Fibroblast of pulmonary artery (primary cell): ENCODE results near the gene GAMT.

ENCODE experiments used
- DNase-seq: peaks from one replicate; pipeline ENCODE4 v3.0.0-alpha.2; 2010; ENCODE audit warnings: low read depth
- H3K4me3 ChIP-seq: replicated peaks from 2 replicates; pipeline ENCODE4 v1.5.1; 2011; ENCODE audit warnings: low read depth, mild to moderate bottlenecking, control low read depth, low read length, moderate library complexity
- TF ChIP-seq, protein P1 (sequence below): IDR thresholded peaks from 2 replicates; pipeline ENCODE4 v1.5.1; 2011; ENCODE audit warnings: mild to moderate bottlenecking, control low read depth, low read length, inconsistent platforms; ENCODE audit errors: missing control alignments

GAMT gene

DNA sequence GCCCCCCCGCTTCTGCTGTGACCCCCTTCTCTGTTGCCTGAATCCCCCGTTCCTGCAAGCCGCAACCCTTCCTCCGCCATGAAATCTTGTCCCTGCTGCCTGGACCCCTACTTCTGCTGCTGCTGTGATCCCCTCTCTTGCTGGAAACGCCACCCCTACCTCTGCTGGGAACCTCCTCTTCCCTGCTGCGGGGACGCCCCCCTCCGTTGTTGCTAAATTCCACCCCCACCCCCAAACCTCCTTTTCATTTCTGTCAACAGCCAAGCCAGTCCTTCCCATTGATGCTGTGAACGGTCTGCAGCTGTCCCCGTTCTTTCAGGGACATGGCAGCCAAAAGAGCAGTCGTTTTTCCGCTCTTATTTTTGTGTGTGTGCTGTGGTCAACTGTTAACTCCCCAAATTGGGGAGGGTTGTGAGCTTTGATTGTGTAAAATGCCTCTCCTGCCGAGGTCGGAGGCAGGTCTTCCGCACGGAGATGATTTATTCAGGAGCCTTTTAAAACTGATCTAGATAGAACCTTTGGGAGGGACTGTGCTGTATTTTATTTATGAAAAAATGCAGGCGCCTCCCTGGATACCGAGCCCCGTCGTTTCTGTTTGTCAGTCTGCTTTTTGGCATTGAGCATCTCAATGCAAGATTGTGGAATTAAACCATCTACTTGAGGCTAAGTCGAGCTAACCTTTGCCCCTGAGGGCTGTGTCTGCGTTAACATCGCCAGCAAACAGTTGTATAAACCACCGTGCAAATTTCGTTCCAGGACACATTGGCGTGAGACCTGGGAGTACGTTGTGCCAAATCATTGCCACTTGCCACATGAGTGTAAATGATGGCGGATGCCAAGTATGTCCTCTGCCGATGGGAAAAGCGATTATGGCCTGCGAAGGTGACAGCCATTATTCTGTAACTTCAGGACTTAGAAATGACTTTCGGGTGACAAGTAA is 45.5 kb downstream of the GAMT start:
- TF ChIP-seq, protein P1, sequence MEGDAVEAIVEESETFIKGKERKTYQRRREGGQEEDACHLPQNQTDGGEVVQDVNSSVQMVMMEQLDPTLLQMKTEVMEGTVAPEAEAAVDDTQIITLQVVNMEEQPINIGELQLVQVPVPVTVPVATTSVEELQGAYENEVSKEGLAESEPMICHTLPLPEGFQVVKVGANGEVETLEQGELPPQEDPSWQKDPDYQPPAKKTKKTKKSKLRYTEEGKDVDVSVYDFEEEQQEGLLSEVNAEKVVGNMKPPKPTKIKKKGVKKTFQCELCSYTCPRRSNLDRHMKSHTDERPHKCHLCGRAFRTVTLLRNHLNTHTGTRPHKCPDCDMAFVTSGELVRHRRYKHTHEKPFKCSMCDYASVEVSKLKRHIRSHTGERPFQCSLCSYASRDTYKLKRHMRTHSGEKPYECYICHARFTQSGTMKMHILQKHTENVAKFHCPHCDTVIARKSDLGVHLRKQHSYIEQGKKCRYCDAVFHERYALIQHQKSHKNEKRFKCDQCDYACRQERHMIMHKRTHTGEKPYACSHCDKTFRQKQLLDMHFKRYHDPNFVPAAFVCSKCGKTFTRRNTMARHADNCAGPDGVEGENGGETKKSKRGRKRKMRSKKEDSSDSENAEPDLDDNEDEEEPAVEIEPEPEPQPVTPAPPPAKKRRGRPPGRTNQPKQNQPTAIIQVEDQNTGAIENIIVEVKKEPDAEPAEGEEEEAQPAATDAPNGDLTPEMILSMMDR = no peak
- H3K4me3 ChIP-seq = peak overlapping the region; percentile 84
- DNase-seq = peak; percentile 29

DNA sequence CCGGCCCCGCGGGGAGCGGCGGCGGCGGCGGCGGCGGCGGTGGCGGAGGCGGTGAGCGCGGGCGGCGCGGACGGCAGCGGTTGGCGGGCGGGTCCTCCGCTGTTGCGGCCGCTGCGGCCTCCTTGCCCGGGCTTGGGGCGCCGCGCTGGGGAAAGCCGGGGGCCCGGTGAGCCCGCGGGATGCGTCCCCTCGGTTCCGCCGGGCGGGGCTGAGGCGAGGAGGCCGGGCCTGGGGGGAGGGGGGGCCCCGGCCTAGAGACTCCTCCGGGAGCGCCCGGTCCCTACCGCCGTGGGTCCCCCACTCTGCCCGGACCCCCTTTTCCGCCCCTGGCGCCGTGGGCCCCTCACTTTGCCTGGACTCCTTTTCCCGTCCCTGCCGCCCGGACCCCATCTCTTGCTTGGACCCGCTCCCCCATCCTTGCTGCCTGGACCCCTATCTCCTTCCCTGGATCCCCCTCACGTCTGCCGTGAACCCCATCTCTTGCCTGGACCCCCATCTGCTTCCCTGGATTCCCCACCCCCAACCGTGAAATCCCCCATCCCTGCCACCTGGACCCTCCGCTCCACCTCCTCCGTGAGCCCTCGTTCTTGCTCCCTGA is 46.3 kb downstream of the GAMT start:
- TF ChIP-seq, protein P1 = no peak

DNA sequence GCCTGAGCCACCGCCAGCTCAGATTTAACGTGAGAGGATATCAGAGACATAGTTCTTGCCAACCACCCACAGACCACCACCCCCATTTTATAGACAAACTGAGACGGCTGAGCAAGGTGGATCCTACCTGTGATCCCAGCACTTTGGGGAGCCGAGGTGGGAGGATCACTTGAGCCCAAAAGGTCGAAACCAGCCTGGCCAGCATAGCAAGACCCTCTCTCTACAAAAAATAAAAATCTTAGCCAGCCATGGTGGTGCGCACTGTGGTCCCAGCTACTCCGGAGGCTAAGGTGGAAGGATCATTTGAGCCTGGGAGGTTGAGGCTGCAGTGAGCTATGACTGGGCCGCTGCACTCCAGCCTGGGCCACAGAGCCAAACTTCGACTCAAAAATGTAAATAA is 48.2 kb downstream of the GAMT start:
- no peak overlapping the region for H3K4me3 ChIP-seq
- TF ChIP-seq, protein P1 = no peak
- no peak for DNase-seq

More for the DNA sequence above, 46.3 kb downstream of the GAMT start:
- H3K4me3 ChIP-seq = peak overlapping the region; percentile 84
- no peak for DNase-seq

DNA sequence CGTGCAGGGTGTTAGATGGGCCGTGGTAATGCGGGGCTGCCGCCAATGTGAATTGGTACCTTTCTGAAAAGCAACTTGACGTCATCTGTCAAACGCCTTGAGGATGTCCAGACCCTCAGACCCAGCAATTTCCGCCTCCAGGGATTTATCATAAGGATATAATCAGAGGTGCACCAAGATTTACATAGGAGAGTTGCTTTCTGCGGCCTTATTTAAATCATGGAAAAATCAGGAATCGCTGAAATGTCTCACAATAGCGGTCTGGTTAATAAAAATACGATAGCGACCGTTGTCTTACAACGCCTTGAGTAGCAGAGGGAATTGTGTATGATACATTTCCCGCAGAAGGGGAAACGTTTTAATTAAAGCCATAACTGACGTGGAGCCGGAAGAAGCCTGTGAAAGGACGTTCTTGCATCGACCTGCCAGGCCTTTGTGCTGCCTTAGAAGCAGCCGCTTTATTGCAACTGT is 49.9 kb downstream of the GAMT start:
- TF ChIP-seq, protein P1 = no peak
- DNase-seq = no peak
- H3K4me3 ChIP-seq = no peak overlapping the region

DNA sequence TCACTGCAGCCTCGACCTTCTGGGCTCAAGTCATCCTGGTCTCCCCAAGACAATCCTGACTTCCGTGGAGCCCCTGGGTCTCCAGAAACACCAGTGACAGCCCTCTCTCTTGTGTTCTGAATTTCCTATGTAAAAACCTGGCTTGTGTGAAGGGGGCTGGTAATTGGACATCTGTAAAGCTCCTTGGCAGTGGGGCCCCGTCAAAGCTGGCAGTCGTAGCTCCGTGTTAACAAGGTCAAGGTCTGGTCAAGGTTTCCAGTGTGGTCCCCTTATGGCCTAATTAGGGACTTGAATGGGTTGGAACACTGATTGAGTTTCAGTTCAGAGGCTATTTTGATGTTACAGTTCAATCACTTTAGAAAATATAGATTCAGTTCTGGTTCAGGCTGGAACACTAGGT is 50.5 kb downstream of the GAMT start:
- no peak overlapping the region for H3K4me3 ChIP-seq
- no peak for DNase-seq
- TF ChIP-seq, protein P1 = no peak

DNA sequence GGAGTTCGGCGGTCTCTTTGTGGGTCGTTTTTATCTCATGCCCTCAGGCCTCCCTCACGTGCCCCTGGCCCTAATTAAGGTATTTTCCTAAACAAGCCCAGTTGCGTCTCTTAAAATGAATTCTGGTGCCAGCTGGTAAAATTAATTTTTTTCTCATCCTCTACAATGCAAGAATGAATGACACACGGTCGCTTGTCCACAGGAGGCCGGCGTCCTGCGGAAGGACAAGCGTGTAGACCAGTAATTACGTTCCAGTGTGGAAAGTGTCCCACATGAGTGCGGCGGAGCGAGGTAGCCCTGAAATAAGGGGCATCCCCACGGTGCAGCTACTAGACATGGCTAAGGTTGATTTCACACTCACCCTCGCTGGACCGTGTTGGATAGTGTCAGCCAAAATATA is 52.1 kb downstream of the GAMT start:
- DNase-seq = no peak
- TF ChIP-seq, protein P1 = no peak
- no peak overlapping the region for H3K4me3 ChIP-seq
